ENCODE results near the gene SASH3.
"Not testable (repeated sequence)": the region's sequence is repeated elsewhere in the genome, so short reads cannot be mapped to it uniquely, and the experiment has no call there.

Gene SASH3

DNA sequence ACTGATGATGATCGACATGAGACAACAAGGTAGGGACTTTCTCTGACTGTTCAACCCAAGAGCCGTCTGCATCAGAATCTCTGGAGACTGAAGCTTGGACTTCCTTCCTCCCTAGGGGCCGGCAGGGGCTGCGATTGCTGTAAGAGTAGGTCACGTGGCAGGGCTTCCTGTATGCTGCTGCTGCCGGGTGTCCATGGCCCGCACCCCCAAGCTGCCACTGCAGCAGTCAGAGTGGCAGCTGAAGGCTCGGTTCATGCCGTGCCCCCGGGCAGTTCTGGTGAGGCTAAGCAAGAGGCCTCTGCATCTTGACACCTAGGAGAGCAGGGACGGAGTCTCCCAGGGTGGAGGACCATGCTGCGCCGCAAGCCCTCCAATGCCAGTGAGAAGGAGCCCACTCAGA, at the start of gene SASH3:
Gene SASH3 (plus strand): TSS at position 203 of the 400 bp plus-strand sequence. CDS start 149 bp downstream, at position 352.
- peak; percentile 78 for DNase-seq

DNA sequence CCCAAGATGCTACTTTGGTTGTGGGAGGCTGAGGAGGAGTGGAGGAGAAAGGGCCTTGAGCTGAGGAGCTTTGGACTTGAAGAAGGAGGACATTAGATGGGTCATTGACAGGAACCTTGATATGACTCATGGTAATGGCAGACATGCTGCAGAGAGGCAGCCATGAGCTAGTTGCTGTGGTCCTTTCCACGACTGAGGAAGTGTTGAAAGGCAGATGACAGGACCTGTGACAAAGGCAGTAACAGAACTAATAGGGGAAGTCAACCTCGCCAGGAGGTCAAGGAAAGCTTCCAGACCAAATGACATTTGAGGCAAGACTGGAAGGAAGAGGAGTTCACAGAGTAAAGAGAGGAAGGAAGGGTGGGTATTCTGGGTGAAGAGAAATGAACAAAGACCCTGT, 48.5 kb upstream of the SASH3 start:
- DNase-seq = no peak

DNA sequence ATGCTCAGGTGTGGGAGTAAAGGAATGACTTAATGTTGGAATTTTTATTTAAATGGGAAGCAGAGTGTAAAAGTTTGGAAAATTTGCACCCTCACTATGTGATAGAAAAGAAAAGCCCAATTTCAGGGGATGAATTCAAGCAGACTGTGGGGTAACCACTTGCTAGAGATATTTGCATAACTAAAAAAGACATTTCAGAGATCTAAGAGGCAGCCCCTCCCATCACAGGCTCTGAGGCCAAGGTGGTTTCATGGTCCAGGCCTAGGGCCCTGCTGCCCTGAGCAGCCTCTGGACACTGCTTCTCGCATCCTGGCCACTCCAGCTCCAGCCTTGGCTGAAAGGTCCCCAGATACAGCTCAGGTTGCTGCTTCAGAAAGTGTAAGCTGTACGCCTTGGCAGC, 46.9 kb upstream of the SASH3 start:
- DNase-seq = no peak

DNA sequence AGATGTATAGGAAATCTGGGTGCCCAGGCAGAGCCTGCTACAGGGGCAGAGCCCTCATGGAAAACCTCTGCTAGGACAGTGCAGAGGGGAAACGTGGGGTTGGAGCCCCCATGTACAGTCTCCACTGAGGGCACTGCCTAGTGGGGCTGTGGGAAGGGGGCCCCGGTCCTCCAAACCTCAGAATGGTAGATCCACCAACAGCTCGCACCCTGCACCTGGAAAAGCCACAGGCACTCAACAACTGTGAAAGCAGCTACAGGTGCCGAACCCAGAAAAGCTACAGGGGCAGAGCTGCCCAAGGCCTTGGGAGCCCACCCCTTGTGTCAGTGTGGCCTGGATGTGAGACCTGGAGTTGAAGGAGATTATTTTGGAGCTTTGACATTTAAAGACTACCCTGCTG, 46.4 kb upstream of the SASH3 start:
- DNase-seq = no peak

DNA sequence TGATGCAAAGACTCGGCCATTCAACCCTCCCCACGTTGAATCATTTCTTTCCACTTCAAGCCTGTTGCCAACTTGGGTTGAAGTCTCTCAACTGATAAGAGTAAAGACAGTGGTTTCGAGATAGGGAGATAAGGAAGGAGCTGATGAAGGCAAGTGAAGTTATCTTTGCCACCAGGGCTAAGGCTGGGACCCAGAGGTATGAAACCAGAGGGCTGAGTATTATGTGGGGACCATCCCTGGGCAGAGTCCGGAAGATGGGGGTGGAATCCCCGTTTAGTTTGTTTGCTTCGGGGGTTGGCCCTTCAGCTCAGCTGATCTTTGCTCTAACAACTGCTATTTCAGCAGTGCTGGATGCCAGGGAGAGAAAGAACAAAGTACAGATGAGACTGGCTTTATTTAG, 43.3 kb upstream of the SASH3 start:
- no peak for DNase-seq

DNA sequence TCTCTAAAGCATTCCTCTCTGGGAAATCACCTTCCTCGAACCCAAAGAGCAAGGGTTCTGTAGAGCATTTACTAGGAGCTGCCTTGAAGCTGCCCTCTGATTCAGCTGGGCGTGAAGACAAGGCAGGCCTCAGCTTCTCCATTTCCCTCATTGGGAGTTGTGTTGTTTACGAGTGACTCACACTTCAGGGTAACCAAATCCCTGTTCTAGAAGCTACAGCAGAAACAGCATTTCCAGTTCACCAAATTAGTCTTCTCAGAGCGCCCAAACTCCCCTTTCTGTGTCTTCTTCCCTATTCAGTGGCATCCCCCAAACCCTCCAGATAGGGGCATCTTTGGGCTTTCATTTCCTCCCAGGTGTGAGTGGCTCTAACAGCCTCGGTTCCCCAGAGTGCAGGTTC, 41.8 kb upstream of the SASH3 start:
- no peak for DNase-seq

DNA sequence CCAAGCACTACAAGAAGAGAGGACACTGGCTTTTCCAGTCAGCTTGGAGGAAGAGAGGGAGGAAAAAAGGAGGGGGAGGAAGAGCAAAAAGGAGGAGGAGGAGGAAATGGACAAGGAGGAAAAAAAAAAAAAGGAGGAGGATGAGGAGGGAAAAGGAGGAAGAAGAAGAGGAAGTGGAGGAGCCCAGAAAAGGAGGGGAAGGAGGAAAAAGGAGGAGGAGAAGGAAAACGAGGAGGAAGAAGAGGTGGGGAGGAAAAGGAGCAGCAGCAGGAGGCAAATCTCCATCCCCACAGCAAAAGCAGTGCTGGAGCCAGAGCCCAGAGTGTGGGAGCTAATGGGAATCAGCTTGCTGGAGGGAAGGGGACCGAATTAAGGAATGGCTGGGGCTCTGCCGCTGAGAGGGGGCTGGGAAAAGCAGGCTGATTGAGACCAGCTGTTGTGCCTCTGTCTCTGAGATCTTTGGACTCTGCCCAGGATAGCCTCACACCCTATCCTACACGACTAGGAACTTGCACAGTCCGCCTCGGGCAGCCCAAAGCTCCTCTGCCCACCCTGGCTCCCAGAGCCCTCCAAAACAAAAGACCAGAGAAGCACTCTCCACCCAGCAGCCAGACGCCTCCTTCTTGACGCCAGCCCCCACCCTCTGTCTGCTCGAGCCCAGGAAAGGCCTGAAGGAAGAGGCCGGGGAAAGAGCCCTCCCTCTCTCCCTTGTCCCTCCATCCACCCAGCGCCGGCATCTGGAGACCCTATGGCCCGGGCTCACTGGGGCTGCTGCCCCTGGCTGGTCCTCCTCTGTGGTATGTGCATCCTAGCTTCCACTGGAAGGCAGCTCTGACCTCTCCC, 41.1 kb upstream of the SASH3 start, which contains the start of gene XPNPEP2:
Gene XPNPEP2 (plus strand): TSS at position 514 of the 843 bp plus-strand sequence. CDS start 235 bp downstream, at position 749.
- DNase-seq = no peak

DNA sequence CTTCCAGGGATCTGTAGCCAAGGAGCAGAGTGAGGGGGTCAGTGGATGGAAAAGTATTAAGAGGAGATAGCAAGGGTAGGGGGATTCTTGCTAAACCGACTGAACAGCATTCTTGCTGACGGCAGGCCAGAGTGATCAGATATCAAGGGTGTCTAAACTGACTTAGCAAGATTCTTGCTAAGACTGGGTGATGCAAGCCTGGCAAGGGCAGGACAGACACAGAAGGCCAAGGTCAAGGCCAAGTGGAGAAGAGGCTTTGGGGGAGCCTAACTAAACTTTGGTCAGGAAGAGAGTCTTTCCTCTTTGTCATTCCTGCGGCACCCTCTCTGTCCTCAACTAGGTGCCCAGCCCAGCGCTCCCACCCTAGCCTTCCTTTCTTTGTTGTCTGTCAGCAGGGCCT, 40.2 kb upstream of the SASH3 start:
- no peak for DNase-seq

DNA sequence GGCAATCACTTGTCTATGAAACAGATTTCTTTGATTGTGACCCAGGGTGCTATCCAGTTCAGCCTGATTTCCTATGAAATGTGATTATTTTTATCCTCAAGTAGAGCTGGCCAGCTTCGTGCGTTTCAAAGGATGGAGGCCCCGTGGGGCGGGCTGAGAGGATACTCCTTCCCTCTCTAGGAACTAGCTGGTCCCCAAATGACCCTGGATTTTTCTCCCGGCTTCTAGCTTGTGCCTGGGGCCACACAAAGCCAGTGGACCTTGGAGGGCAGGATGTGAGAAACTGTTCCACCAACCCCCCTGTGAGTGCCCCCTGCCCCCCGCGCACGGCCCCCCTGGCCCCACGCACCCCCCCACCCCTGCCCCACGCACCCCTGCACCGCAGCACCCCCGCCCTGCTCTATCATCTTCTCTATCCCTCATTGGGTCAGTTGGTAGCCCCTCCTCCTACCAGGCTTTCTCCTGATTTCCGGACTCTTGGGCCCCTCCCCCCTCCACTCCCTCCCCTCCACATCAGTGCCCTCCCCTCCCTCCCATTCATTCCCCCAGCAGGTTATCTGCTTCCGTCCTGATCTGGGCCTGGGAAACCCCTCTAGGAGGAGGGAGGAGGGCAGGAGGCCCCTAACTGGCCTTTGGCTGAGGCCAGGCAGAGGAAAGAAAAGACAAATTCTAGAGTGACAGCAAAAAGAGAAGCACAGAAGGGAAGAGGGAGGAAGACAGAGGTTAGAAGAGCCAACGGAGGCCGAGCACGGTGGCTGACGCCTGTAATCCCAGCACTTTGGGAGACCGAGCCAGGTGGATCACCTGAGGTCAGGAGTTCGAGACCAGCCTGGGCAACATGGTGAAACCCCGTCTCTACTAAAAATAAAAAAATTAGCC, 37.6 kb upstream of the SASH3 start:
- DNase-seq = no peak

DNA sequence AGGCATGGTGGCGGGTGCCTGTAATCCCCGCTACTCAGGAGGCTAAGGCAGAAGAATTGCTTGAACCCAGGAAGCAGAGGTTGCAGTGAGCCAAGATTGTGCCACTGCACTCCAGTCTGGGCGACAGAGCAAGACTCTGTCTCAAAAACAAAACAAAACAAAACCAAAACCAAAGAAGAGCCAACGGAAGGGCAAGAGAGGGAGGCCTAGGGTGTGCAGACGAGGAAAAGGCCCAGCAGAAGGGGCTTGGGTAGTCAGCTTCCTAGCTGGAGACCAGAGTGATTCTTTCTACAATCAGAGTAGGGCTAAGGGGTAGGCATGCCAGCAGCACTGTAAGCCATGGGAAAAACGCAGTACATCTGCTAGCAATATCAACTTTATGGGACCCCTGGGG, 37.0 kb upstream of the SASH3 start:
- not testable (repeated sequence) for DNase-seq

DNA sequence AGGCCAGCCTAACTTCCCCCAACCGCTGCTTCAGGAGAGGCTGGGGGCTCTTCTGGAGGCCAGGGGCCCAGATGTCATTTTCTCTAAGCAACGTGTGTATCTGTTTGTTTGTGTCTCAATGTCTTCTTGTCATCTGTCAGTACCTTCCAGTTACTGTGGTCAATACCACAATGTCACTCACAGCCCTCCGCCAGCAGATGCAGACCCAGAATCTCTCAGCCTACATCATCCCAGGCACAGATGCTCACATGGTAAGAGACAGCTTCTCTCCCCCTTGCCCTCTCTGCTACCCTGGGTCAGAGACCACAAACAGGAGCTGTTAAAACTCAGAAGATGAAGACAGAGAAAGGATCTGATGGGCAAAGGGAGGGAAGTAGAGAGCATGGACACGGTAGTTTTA, 35.9 kb upstream of the SASH3 start:
- DNase-seq = no peak

DNA sequence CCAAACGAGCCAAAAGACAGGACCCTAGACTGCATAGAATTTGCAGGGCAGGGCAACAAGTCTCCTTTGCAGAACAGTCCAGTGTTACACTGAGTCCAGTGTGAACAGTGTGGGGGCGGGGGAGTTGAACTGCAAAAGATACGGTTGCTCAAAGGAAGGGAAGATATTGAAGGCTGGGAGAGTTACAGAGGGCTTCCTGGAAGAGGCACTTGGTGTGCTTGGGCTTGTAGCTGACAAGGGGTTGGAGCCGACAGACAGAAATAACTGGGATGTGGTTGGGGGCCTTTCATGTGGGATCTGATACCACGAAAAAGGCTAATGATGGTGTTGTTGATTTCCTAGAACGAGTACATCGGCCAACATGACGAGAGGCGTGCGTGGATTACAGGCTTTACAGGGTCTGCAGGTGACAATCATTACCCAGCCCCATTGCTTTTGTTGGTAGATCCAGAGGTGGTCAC, 34.9 kb upstream of the SASH3 start:
- DNase-seq = no peak

DNA sequence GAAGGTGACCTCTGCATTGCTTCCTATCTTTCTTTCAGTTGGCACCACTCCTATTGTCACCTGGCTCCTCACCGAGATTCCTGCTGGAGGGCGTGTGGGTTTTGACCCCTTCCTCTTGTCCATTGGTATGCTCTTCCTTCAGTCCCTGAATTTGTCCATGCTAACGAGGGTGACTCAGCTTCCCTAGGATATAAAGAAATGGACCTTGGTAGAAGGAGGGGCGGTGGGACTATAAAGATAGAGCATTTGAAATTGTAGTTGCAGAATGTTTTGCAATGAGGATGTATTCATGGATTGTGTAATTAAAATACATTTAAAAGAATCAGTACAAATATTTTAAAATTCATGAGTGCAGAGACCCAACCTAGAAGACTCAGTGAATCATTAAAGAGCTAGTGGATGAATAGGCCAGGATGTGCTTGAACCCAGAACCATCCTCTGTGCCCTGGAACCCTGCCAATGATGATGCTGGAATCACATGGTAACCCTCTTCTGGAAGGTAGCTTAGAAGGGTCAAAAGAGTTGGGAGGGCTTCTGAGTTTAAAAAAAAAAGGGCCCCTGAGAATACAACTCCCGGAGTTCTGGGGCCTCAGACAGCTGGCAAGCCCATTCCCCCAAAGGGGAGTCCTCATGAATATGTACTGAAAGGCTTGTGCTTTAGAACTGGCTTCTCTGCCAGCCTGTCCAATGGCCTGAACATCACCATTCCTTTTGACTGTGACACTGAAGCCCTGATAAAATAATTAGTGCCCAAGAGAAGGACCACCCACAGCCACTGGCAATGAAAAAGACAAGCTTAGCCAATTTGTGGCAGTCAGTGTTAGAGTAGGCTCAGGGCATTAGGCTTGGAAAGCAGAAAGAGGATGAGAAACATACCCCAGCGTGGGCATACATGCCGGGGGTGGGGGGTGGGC, 32.9 kb upstream of the SASH3 start:
- DNase-seq = no peak

DNA sequence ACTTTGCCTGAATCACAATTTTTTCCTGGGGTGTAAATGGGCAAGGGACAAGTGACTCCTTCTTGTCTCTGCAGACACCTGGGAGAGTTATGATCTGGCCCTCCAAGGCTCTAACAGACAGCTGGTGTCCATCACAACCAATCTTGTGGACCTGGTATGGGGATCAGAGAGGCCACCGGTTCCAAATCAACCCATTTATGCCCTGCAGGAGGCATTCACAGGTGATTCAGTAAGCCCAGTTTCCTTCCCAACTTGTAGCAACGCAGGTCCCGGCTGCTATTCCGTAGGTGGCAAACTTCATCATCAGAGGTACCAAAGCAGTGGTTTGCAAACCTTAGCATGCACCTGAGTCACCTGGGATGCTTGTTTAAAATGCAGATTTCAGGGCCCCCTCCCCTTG, 32.2 kb upstream of the SASH3 start:
- no peak for DNase-seq

DNA sequence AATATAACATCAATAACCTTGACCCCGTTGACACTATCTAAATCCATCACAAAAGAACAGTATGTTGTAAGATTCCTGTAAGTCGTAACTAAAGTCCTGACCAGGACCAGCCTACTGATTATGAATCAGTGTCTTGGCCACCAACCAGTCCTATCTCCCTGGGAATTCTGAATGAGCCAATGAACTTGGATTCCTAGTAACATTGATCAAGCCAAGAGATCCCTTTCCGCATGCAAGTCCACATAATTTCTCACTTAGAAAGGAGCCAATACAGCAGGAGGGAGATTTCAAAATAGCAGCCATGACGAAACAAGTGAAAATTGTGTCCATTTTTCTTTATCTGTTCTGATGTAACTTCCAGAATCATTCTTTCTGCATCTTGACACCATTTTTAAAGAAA, 31.4 kb upstream of the SASH3 start:
- DNase-seq = no peak

DNA sequence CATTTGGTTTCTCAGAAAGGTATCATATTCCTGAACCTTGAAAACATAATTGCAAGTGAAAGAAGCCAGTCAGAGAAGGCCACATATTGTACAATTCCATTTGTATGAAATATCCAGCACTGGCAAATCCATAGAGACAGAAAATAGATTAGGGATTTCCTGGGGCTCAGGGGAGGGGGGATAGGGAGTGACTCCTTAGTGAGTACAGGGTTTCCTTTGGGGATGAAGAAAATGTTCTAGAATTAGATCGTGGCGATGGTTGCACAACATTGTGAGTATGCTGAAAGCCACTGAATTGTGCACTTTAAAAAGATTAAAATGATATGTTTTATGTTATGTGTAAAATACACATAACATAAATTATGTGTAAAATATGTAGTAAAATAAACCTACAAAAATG, 30.7 kb upstream of the SASH3 start:
- no peak for DNase-seq

DNA sequence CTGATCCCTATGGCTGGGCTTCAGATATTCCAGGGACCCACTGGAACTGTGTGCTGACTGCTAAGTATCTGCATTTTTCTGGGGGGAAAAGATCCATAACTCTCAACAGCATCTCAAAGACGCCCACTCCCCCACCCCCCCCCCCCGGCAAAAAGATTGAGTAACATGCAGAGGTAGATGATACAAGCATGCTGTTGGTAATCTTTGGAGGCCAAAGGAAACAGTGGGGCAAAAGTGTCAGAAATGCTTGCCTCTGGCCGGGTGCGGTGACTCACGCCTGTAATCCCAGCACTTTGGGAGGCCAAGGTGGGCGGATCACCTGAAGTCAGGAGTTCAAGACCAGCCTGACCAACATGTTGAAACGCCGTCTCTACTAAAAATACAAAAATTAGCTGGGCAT, 28.8 kb upstream of the SASH3 start:
- DNase-seq = no peak

DNA sequence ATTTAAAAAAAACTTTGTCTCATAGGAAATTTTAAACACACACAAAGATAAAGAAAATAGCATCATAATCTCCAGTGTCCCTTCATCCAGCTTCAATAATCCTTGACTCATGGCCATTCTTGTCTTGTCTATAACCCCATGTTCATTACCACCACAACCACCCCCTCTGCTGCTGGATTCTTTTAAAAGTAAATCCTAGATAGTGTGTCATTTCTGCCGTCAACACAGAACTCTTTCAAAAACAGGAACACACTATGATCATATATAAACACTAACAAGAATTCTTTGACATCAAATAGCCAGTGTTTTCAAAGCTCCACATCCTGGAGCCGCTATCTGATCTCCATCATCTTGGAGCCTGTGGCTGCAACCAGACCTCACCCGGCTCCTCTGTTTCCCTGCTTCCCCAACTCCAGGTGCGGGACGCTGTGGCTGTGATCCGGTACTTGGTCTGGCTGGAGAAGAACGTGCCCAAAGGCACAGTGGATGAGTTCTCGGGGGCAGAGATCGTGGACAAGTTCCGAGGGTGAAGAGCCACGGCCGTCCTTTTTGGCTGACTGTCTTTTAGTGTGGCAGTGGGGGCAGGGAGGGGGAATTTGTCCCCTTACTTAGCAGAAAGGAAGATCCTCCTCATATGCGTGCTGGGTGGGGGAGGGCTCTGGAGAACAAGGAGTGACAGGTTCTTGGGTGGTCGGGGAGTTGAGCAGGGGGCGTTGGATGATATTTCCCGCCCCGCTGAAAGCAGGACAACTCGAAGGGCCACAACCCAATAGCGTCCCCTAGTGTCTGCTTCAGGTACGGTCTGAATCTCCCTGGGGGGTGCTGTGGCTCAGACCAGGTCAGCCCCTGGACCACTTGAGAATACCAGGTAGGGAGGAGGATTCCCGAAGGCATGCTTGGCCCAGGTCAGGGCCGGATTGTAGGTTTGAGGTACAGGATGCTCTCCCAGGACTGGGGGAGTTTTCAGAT, 25.4 kb upstream of the SASH3 start:
- DNase-seq = no peak

DNA sequence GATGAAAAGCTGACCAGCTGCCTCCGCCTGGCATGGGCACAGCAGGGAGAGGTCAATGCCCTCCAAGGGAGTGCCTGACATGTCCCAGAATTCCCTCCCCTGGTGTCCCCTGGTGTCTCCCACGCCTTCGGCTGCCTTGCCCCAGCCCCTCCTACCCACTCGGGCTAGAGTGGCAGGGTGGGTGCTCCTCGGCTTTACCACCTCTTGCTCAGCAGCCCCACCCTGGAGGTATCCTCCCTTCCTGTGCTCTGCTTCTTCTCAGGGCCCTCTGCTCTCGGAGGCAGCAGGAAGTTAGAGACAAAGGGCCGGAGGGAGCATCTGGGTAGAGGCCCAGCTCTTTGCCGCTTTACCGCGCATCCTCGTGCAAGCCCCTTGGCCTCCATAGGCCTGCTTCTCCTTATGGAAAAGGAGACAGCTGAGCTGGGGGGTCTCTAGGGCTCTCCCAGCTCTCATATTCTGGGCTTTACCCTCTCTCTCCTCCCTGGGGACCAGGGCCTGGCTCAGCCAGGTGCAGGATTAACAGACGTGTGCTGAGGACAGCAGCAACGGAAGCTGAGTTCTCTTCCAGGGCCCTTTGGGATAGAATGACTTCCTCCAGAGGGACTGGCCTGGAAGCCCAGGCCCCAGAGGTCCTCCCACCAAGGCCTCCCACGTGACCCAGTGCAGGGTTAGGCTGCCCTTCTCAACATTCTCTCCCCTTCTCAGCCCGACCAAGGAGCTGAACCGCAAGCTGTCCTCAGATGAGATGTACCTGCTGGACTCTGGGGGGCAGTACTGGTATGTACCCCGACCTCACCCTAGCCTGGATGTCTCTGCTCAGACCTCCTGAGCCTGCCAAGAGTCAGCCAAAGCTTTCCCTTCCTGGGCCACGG, 23.7 kb upstream of the SASH3 start:
- no peak for DNase-seq

DNA sequence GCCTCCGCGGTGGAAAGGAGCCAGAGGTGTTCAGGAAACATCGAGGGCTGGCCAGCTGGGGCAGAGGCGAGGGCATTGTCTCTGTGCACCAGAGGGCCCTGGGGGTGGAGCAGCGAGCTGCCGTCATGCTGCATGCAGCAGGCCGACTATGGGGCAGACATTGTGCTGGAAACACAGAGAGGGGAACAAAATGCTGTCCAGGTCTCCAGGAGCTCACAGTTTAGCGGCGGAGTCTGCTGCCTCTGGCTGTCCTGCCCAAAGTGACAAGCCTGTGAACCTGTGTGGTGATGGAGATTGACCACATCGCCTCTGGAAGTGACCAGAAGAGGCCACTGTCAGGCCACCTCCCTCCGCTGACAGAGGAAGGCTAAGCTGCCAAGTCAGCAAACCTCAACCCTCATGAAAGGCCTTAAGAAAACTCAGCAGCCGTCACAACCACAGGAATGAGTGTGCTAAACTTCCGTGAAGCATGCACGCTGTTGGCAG, 20.1 kb upstream of the SASH3 start:
- DNase-seq = peak; percentile 79
